HepG2 (cell line): Measurements from ENCODE around the gene GRK6. TPM values are rescaled to one million over a fixed set of nuclear protein-coding genes. Genes with fewer than 3 reads are reported as not detected.

Source experiments
- ATAC-seq: fragments of 200-7000 bp; cut with Tn5 transposase; 3 replicates; pipeline ENCODE4 v1.9.1; 2020; ENCODE audit warnings: mild to moderate bottlenecking, moderate library complexity
- BruUV-seq: library from RNA; stranded (reverse); fragments of 400-500 nt; replicated peaks from 2 replicates; lab custom pipeline; 2021; lab: Mats Ljungman, UMichigan
- CTCF ChIA-PET: fragments of 300-600 bp; formaldehyde crosslinking; extraction: SDS; loops from one replicate; lab custom pipeline; 2021; ENCODE audit warnings: low total read pairs, inconsistent platforms, low intra/inter-chr PET ratio; lab: Yijun Ruan, JAX
- POLR2A ChIA-PET: fragments of 350-600 bp; sonication (Branson Sonifier 250); formaldehyde crosslinking; loops from one replicate; lab custom pipeline; 2020; ENCODE audit warnings: antibody characterized with exemption, inconsistent platforms; lab: Yijun Ruan, JAX
- DNase-seq: peaks from one replicate; pipeline ENCODE4 v3.0.0-alpha.2; 2015; ENCODE audit warnings: low spot score
- FAIRE-seq: peaks from 3 replicates; lab custom pipeline; 2011; peaks lifted over from hg19 to GRCh38; lab: Jason Lieb, UNC
- H2AFZ ChIP-seq: one replicate; pipeline ENCODE4 v1.6.1; 2011; ENCODE audit warnings: low read length, inconsistent platforms
- H3K27ac ChIP-seq: fragments of 300-600 bp; 3 replicates; pipeline ENCODE4 v1.8.0; 2011; ENCODE audit warnings: mixed run types, mild to moderate bottlenecking, mixed read lengths, low read length, inconsistent platforms; ENCODE audit not compliant: insufficient read depth; ENCODE audit errors: extremely low read length
- H3K27me3 ChIP-seq, 2 experiments: fragments of 200-600 bp in 1 of 2; 2 replicates in 1 of 2; 3 replicates in 1 of 2; pipeline versions ENCODE4 v1.6.0 to v1.8.0; 2011; ENCODE audit warnings: low read length in 2 of 2, mild to moderate bottlenecking in 2 of 2, moderate library complexity in 2 of 2, inconsistent platforms in 1 of 2; ENCODE audit not compliant: insufficient read depth in 2 of 2, control insufficient read depth in 1 of 2
- H3K36me3 ChIP-seq, 2 experiments: fragments of 200-600 bp in 1 of 2; replicated peaks in 1 of 2; 2 replicates in 1 of 2; 3 replicates in 1 of 2; pipeline versions ENCODE4 v1.5.1 to v1.8.0; 2011; ENCODE audit warnings: low read length in 2 of 2, inconsistent platforms in 1 of 2; ENCODE audit not compliant: insufficient read depth in 2 of 2, control insufficient read depth in 1 of 2
- H3K4me1 ChIP-seq: 2 replicates; pipeline ENCODE4 v1.5.1; 2012; ENCODE audit warnings: low read length, inconsistent platforms; ENCODE audit not compliant: insufficient read depth
- H3K4me2 ChIP-seq: 2 replicates; pipeline ENCODE4 v1.6.0; 2011; ENCODE audit warnings: low read depth, low read length, inconsistent platforms
- H3K4me3 ChIP-seq, 3 experiments: fragments of 200-600 bp in 1 of 3; sonication (generic), shearing (Covaris generic) in 1 of 3; replicated peaks in 1 of 3; 2 replicates each; pipeline ENCODE4 v1.5.1; 2011 to 2016; ENCODE audit warnings: low read length in 3 of 3, inconsistent platforms in 2 of 3, low read depth in 2 of 3, mild to moderate bottlenecking in 2 of 3, control low read depth in 1 of 3, mixed read lengths in 1 of 3; ENCODE audit not compliant: insufficient read depth in 1 of 3
- H3K79me2 ChIP-seq: one replicate; pipeline ENCODE4 v1.6.1; 2011; ENCODE audit warnings: low read length, inconsistent platforms; ENCODE audit not compliant: insufficient read depth
- H3K9ac ChIP-seq: 2 replicates; pipeline ENCODE4 v1.6.0; 2011; ENCODE audit warnings: mild to moderate bottlenecking, low read depth, low read length, inconsistent platforms; ENCODE audit not compliant: insufficient read depth
- H3K9me3 ChIP-seq: 2 replicates; pipeline ENCODE4 v1.5.1; 2012; ENCODE audit warnings: mild to moderate bottlenecking, low read length
- H4K20me1 ChIP-seq: 2 replicates; pipeline ENCODE4 v1.6.0; 2011; ENCODE audit warnings: inconsistent platforms, mild to moderate bottlenecking, low read length, moderate library complexity; ENCODE audit not compliant: insufficient read depth
- CCAR2 ChIP-seq: fragments of 200-400 bp; formaldehyde crosslinking; optimal IDR thresholded peaks from 2 replicates; pipeline ENCODE3; 2018; ENCODE audit warnings: low read depth, mild to moderate bottlenecking, low read length, moderate library complexity
- CENPT ChIP-seq: sonication (generic); formaldehyde crosslinking; IDR thresholded peaks from 2 replicates; pipeline ENCODE4 v1.8.0; 2022; ENCODE audit warnings: low read depth, mild to moderate bottlenecking, moderate library complexity, missing genetic modification reagents
- HINFP ChIP-seq: sonication (generic); formaldehyde crosslinking; IDR thresholded peaks from 2 replicates; pipeline ENCODE4 v1.4.0; 2020; ENCODE audit warnings: low read depth, mild to moderate bottlenecking, missing genetic modification reagents
- IKZF5 ChIP-seq: IDR thresholded peaks from 2 replicates; pipeline ENCODE4 v1.6.1; 2018; ENCODE audit warnings: missing genetic modification reagents, mild to moderate bottlenecking, missing compliant biosample characterization
- JDP2 ChIP-seq: sonication (generic); formaldehyde crosslinking; IDR thresholded peaks from 2 replicates; pipeline ENCODE4 v1.8.1; 2022; ENCODE audit warnings: missing genetic modification reagents, borderline replicate concordance
- PRPF4 ChIP-seq: fragments of 200-400 bp; formaldehyde crosslinking; IDR thresholded peaks from 2 replicates; pipeline ENCODE4 v1.6.1; 2016; ENCODE audit warnings: low read length, low read depth; ENCODE audit not compliant: poor library complexity, severe bottlenecking
- TGIF2 ChIP-seq: IDR thresholded peaks from 2 replicates; pipeline ENCODE4 v1.6.1; 2016; ENCODE audit warnings: control low read depth, missing compliant biosample characterization
- ZBTB1 ChIP-seq: sonication (generic); formaldehyde crosslinking; IDR thresholded peaks from 2 replicates; pipeline ENCODE4 v1.4.0; 2020; ENCODE audit warnings: missing genetic modification reagents, borderline replicate concordance
- ZFP82 ChIP-seq: sonication (generic); formaldehyde crosslinking; IDR thresholded peaks from 2 replicates; pipeline ENCODE4 v1.5.1; 2020; ENCODE audit warnings: mild to moderate bottlenecking, missing genetic modification reagents, borderline replicate concordance
- ZNF30 ChIP-seq: sonication (generic); formaldehyde crosslinking; IDR thresholded peaks from 2 replicates; pipeline ENCODE4 v1.5.0; 2020; ENCODE audit warnings: mild to moderate bottlenecking, missing genetic modification reagents
- ZNF33A ChIP-seq: sonication (generic); formaldehyde crosslinking; IDR thresholded peaks from 2 replicates; pipeline ENCODE4 v1.5.1; 2020; ENCODE audit warnings: missing genetic modification reagents, mild to moderate bottlenecking, moderate library complexity, borderline replicate concordance
- ZNF703 ChIP-seq: sonication (generic); formaldehyde crosslinking; IDR thresholded peaks from 2 replicates; pipeline ENCODE4 v1.5.1; 2020; ENCODE audit warnings: missing genetic modification reagents, mild to moderate bottlenecking, moderate library complexity, borderline replicate concordance
- ZNF768 ChIP-seq: sonication (generic); formaldehyde crosslinking; IDR thresholded peaks from 2 replicates; pipeline ENCODE4 v1.4.0; 2020; ENCODE audit warnings: missing genetic modification reagents
- WGBS: methylation state at CpG from one replicate; pipeline ENCODE4 v1.1.6; 2017; ENCODE audit warnings: low lambda C conversion rate; 5-methylcytosine and 5-hydroxymethylcytosine counted together
- in situ Hi-C: cut with HindIII; loops from 2 replicates; pipeline ENCODE4 v1.10.0; 2017; ENCODE audit warnings: low pct_unique_long_range_greater_than_20kb; ENCODE audit not compliant: extremely low pct_ligation_motif_present
- intact Hi-C: fragments of 100-400 bp; cut with micrococcal nuclease; formaldehyde crosslinking; loops from one replicate; pipeline ENCODE4 v1.10.0; 2022; ENCODE audit not compliant: unreplicated experiment
- polyA plus RNA-seq, 8 experiments: library from polyadenylated mRNA; depleted of rRNA in 3 of 8; stranded (reverse) in 7 of 8; unstranded in 1 of 8; fragments of >200 nt; fragmentation: Illumina TruSeq in 4 of 8; extraction: Trizol in 4 of 8; gene quantifications; 2 replicates each; pipeline versions ENCODE4 v1.2.1 to v1.2.3, GENCODE V29; 2011 to 2016; ENCODE audit warnings: low read depth in 4 of 8, missing spikeins in 1 of 8, mixed read lengths in 1 of 8; ENCODE audit not compliant: insufficient read depth in 1 of 8
- total RNA-seq, 5 experiments: library from RNA; depleted of rRNA; stranded (reverse); fragments of >200 nt; fragmentation: Illumina TruSeq; extraction: Trizol; gene quantifications; 2 replicates each; pipeline ENCODE4 v1.2.3, GENCODE V29; 2016; ENCODE audit warnings: low read depth in 1 of 5

The GRK6 gene
- total and polyA plus RNA-seq, 2 of the 13 experiments (the other 11 are each of a cell fraction or from before 2014, with no cell fraction given), result 13.2 to 19.9 TPM

GRCh38 chr5:177393206-177393765 lies 33.2 kb upstream of the GRK6 start:
- BruUV-seq, result no TSS peak
- Histone ChIP-seq H3K9ac (no peak overlapping the region), H3K4me3 (no peak overlapping the region), H3K4me1 (peaks cover 34% of the 10 kb centered on the region), H3K27me3 (peaks cover 4 to 50% of the 10 kb centered on the region in 2 experiments; a peak in 3 of 5 replicates), H3K27ac (no peak overlapping the region), H3K4me2 (no peak overlapping the region), H4K20me1 (no peaks in the 10 kb centered on the region), H3K9me3 (no peaks in the 10 kb centered on the region), H2AFZ (no peak overlapping the region), H3K36me3 (no peaks in the 10 kb centered on the region), H3K79me2 (no peaks in the 10 kb centered on the region)
- 45% methylated on average over 1 of the region's 1 CpG for WGBS
- TF ChIP-seq ZNF768 (CRISPR knock-in tag) (peak; percentile 80), IKZF5 (no peak), ZNF703 (CRISPR knock-in tag) (no peak)
- ChIA-PET POLR2A (interaction anchor here (1.4 to 7.3 kb wide), 3 partner anchors 15 to 55 kb away, joined by 3 to 79 read pairs (median 5); partner anchors contain the start of gene GRK6), CTCF (no interaction called here)
- intact Hi-C loops (no loop called here), in situ Hi-C loops (no loop called here)
- ATAC-seq (no peak), DNase-seq (no peak), FAIRE-seq (no peak)

GRCh38 chr5:177393990-177394389 lies 32.5 kb upstream of the GRK6 start:
- Histone ChIP-seq H3K4me1 (peaks cover 29% of the 10 kb centered on the region), H3K9ac (no peak overlapping the region), H3K79me2 (no peaks in the 10 kb centered on the region), H3K4me2 (no peak overlapping the region), H3K9me3 (no peaks in the 10 kb centered on the region), H4K20me1 (no peaks in the 10 kb centered on the region), H3K4me3 (no peak overlapping the region), H2AFZ (no peak overlapping the region), H3K36me3 (no peaks in the 10 kb centered on the region), H3K27ac (no peak overlapping the region)
- DNase-seq (no peak), ATAC-seq (no peak), FAIRE-seq (no peak)
- intact Hi-C loops, result no loop called here
- CTCF ChIA-PET, result no interaction called here
- WGBS, result 18% methylated on average over 2 of the region's 5 CpGs
- no TSS peak for BruUV-seq
- POLR2A ChIA-PET, result interaction anchor here (1.1 to 7.3 kb wide), 4 partner anchors 15 to 54 kb away, joined by 3 to 79 read pairs (median 4); partner anchors contain the start of gene GRK6
- TF ChIP-seq ZFP82 (no peak), ZNF30 (CRISPR knock-in tag) (no peak), CENPT (no peak), HINFP (no peak), ZNF33A (CRISPR knock-in tag) (no peak), ZBTB1 (CRISPR knock-in tag) (no peak), JDP2 (CRISPR knock-in tag) (no peak), TGIF2 (CRISPR knock-in tag) (no peak), CCAR2 (no peak), PRPF4 (no peak)
- TF ChIP-seq, all 625 proteins: peak for 0
- peaks cover 5 to 47% of the 10 kb centered on the region in 2 experiments; a peak in 3 of 5 replicates for H3K27me3 ChIP-seq
- in situ Hi-C loops, result no loop called here
